Adipocyte (in vitro differentiated cells): ENCODE results near the gene REG4.

Experiments
- DNase-seq: peaks from one replicate; pipeline ENCODE4 v3.0.0-alpha.2; 2015; ENCODE audit warnings: low read depth
- H3K27me3 ChIP-seq: replicated peaks from 2 replicates; pipeline ENCODE4 v1.7.0; 2013; ENCODE audit warnings: mild to moderate bottlenecking, low read length, moderate library complexity; ENCODE audit not compliant: control insufficient read depth, insufficient read depth
- H3K36me3 ChIP-seq: 2 replicates; pipeline ENCODE4 v1.7.0; 2013; ENCODE audit warnings: low read length, mild to moderate bottlenecking, moderate library complexity; ENCODE audit not compliant: control insufficient read depth, insufficient read depth, severe bottlenecking
- H3K4me1 ChIP-seq: 2 replicates; pipeline ENCODE4 v1.7.0; 2013; ENCODE audit warnings: mild to moderate bottlenecking, low read length, moderate library complexity; ENCODE audit not compliant: control insufficient read depth, insufficient read depth
- H3K4me3 ChIP-seq: 2 replicates; pipeline ENCODE4 v1.7.0; 2013; ENCODE audit warnings: mild to moderate bottlenecking, low read length, moderate library complexity
- H3K9ac ChIP-seq: 2 replicates; pipeline ENCODE4 v1.7.0; 2013; ENCODE audit warnings: mild to moderate bottlenecking, low read length, moderate library complexity
- H3K9me3 ChIP-seq: 2 replicates; pipeline ENCODE4 v1.7.0; 2013; ENCODE audit warnings: mild to moderate bottlenecking, low read length, moderate library complexity; ENCODE audit not compliant: control insufficient read depth

REG4 gene

DNA sequence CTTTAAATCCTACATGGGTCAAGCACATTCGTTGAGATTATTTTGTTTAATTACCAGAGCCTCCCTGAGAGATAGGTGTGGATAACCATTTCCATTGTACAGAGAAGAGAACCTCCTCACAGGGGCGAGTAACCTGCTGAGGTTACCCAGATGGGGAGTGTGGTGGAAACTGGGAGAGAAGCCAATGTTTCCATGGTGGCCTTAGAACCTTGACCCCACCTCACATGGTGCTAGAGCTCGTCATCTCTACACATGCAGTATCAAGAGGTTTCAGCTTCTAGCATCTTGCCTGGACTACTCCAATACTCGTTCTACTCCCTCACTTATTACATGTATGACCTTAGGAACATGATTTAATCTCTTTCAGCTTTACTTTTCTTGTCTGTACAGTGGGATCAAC lies 4.8 kb downstream of the REG4 start:
- H3K27me3 ChIP-seq, result peaks cover 28% of the 10 kb centered on the region
- DNase-seq, result no peak
- no peak overlapping the region for H3K4me3 ChIP-seq
- H3K36me3 ChIP-seq, result no peaks in the 10 kb centered on the region
- H3K9ac ChIP-seq, result no peak overlapping the region
- no peaks in the 10 kb centered on the region for H3K9me3 ChIP-seq
- no peaks in the 10 kb centered on the region for H3K4me1 ChIP-seq

DNA sequence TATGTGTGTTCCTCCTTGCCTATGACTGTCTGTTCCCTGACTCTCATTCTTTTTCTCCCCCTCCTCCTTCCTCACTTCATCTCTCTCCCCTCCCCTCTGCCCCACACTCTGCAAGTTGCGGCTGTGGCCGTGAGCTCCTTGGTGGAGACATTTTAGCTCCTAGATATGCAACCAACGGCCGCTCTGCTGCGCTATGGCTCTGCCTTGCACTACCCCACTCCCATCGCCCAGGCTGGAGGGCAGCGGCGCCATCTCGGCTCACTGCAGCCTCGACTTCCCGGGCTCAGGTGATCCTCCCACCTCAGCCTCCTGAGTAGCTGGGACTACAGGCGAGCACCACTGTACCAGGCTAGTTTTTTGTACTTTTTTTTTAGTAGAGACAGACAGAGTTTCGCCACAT lies 5.5 kb downstream of the REG4 start:
- Histone ChIP-seq H3K9me3 (no peaks in the 10 kb centered on the region), H3K27me3 (peaks cover 28% of the 10 kb centered on the region), H3K36me3 (no peaks in the 10 kb centered on the region), H3K9ac (no peak overlapping the region), H3K4me1 (no peaks in the 10 kb centered on the region), H3K4me3 (no peak overlapping the region)
- no peak for DNase-seq

DNA sequence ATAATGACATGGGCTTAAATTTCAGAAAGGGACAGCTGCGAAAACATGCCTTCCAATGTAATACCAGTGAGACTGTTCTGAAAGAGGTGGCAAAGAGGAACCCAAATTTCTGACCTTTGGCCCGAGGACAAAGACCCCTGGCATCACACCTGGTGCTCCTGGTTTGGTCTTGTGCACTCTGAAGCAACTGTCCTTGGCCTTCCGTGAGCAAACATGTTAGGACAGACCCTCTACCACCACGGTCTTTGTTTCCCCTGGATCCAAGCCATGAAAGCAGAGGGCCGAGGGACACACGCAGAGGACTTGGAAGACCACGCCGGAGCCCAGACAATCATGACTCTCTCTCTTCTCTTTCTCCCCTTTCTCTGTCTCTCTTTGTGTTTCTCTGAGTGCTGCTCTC lies 6.0 kb downstream of the REG4 start:
- Histone ChIP-seq H3K27me3 (peaks cover 28% of the 10 kb centered on the region), H3K9me3 (no peaks in the 10 kb centered on the region), H3K4me3 (no peak overlapping the region), H3K36me3 (no peaks in the 10 kb centered on the region), H3K4me1 (no peaks in the 10 kb centered on the region), H3K9ac (no peak overlapping the region)
- DNase-seq, result no peak

DNA sequence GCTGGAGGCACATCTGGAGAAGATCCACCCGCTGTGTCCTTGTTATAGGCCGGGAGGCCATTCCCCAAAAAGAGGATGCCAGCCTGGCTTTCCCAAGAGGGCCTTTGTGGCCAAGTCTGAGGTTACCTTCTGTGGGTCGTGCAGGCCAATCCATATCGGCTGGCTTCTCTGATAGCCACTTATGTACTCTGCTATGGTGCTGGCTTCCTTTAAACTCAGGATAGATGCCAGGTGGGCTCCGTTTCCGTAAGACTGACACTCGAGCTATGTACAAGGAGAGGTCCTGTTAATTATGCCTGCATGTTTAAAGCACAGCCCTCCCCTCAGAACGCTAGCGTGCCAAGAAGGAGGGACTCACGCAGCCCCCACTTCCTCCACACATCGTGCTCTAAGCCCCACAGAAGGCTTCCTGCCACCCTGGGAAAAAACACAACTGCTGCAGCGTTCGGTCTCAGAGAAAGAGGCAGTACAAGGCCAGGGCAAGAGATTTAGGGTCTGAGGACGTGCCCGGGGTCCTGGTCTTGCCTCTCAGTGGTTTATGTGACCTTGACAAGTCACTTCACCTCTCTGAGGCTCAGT lies 11.6 kb downstream of the REG4 start:
- Histone ChIP-seq H3K9me3 (no peaks in the 10 kb centered on the region), H3K4me3 (no peak overlapping the region), H3K27me3 (peaks cover 9% of the 10 kb centered on the region), H3K9ac (no peak overlapping the region), H3K4me1 (no peaks in the 10 kb centered on the region), H3K36me3 (no peaks in the 10 kb centered on the region)
- DNase-seq, result no peak

DNA sequence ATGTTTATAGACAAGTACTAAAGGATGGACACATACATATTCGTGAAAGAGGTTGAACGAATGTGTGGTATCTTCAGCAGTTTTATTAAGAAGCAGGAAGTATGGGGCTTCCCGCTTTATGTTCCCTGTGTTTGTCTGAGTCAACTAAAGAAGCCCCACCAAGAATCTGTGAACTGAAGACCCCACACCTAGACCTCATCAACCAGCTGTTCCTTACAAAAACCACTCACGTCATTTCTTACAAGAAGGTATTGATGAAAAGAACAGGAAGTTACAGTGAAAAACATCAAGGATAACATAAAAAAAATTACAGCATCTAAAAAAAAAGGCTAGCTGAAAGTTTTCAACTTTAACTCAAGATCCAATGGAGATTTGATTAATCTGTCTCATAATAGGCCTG lies 12.3 kb downstream of the REG4 start:
- Histone ChIP-seq H3K9ac (no peak overlapping the region), H3K4me3 (no peak overlapping the region), H3K27me3 (peaks cover 9% of the 10 kb centered on the region), H3K9me3 (no peaks in the 10 kb centered on the region), H3K36me3 (no peaks in the 10 kb centered on the region), H3K4me1 (no peaks in the 10 kb centered on the region)
- no peak for DNase-seq

DNA sequence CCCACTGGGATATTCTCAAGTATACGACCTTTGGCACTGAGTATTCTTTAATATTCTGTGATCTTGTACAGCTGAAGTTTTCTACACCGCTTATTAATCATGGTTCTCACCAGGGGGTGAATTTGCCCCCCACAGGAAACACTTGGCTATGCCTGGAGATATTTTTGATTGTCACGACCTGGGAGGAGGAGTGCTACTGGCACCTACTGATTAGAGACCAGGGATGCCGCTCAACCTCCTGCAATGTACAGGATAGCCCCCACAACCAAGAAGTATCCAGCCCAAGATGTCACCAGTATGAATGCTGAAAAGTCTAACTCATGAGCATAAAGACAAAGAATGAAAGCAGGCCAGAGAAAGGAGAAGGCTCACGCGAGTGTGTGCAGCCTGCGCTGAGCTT lies 13.7 kb downstream of the REG4 start:
- no peak for DNase-seq
- Histone ChIP-seq H3K9ac (no peak overlapping the region), H3K4me1 (no peaks in the 10 kb centered on the region), H3K9me3 (no peaks in the 10 kb centered on the region), H3K36me3 (no peaks in the 10 kb centered on the region), H3K27me3 (peaks cover 3% of the 10 kb centered on the region), H3K4me3 (no peak overlapping the region)

DNA sequence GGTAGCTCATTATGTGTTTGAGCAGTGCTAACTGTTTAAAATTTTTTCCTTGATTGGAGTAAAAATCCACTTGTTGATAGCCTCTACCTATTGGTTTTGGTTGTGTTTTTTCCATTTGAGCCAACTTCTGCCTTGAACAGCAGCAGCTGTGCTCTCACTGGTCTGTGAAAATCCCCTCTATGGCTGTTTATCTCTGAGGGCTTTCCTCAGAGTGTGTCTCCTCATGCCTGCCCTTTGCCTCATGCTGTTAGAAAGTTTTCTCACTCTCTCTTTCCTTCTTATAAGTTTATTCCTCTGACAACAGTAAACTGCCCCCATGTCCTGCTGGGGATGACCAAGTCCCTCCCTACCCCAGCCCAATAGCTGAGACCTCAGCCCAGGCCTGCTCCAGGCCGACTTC lies 14.1 kb downstream of the REG4 start:
- Histone ChIP-seq H3K36me3 (no peaks in the 10 kb centered on the region), H3K9ac (no peak overlapping the region), H3K4me1 (no peaks in the 10 kb centered on the region), H3K9me3 (no peaks in the 10 kb centered on the region), H3K4me3 (no peak overlapping the region), H3K27me3 (peaks cover 2% of the 10 kb centered on the region)
- no peak for DNase-seq

DNA sequence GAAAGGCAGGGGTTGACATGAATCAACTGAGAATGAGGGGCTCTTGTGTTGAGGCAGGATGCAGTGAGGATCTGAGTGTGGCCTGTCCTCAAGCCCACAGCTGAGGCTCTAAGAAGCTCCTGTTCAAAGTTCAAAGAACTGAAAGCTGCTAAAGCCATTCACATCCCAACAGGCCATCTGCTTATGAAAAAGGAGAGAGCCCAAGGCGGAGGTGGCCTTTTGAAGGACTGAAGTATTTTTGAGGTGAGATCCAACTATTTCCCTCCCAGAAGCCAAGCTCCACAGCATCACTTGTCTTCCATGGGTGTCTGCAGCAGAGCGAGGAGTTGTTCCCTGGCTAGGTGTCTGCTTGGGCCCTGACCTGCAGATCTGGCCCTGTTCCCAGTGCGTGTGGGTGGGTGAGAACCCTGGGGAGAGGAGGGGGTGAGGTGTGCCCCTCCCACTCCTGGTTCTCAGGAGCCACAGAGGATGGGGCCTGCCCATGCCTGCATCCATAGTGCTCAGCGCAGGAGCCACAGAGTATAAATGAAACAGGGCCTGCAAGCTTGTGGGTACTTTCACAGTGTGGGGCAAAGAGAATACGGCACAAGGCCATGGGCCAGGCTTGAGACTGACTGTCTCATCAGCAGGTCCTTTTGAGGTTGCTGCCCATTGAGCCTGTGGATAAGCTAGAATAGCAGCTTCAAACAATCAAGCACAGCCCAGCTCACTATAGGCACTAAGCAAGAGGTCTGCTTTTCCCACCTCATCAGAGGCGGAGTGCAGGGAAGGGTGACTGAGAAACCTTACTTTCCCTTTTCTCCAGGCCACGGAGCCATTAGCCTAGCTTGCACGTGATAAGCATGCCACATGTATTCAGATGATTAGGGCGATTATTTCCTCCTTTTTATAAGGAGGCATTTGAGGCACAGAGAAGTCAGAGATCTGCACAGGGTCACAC lies 15.7 kb downstream of the REG4 start:
- Histone ChIP-seq H3K27me3 (peaks cover 2% of the 10 kb centered on the region), H3K9ac (no peak overlapping the region), H3K36me3 (no peaks in the 10 kb centered on the region), H3K9me3 (no peaks in the 10 kb centered on the region), H3K4me1 (peaks cover 8% of the 10 kb centered on the region), H3K4me3 (no peak overlapping the region)
- no peak for DNase-seq

DNA sequence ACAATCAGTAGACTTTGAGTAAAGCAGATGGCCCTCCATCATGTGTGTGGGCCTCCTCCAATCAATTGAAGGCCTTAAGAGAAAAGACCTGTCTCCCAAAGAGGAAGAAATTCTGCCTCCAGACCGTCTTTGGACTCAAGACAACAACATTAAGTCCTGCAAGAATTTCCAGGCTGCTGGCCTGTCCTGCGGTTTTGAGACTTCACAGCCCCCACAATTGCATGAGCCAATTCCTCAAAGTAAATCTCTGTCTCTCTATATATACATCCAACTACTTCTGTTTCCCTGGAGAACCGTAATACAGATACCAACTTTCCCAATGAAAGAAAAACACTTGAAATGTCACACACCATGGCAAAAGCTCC lies 16.4 kb downstream of the REG4 start:
- Histone ChIP-seq H3K4me1 (peaks cover 10% of the 10 kb centered on the region), H3K9me3 (no peaks in the 10 kb centered on the region), H3K9ac (no peak overlapping the region), H3K36me3 (no peaks in the 10 kb centered on the region), H3K27me3 (peaks cover 2% of the 10 kb centered on the region), H3K4me3 (no peak overlapping the region)
- DNase-seq, result no peak

DNA sequence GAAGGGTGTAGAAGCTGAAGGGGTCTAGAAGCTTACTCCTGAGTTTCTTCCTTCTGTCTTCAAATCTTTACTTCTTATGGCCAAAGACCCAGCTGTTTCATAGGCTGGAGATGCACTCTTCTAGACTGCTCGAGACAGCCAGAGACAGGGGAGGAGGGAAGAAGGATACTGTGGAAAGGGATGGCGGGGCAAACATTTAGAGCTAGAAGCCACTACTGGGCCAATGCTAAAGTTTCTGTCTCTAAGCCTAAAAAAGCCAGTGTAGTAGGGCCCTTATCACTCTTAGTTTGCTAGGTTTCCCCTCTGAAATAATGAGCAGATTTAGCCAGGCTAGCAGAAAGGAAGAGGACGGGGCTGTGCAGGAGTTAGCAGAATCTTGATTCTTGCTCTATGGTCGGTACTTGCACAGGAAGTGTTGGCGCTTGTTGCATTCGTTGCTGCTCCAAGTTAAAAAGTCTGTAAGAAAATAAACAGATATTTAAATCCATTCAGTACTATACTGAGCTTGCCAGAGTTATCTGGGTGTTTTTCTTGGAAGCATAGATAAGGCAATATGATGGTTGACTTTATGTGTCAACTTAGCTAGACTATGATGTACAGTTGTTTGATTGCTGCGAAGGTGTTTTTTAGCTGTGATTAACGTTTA lies 16.9 kb downstream of the REG4 start:
- no peaks in the 10 kb centered on the region for H3K36me3 ChIP-seq
- no peak for DNase-seq
- H3K9me3 ChIP-seq, result no peaks in the 10 kb centered on the region
- H3K27me3 ChIP-seq, result peaks cover 2% of the 10 kb centered on the region
- H3K4me3 ChIP-seq, result no peak overlapping the region
- no peak overlapping the region for H3K9ac ChIP-seq
- peaks cover 10% of the 10 kb centered on the region for H3K4me1 ChIP-seq

DNA sequence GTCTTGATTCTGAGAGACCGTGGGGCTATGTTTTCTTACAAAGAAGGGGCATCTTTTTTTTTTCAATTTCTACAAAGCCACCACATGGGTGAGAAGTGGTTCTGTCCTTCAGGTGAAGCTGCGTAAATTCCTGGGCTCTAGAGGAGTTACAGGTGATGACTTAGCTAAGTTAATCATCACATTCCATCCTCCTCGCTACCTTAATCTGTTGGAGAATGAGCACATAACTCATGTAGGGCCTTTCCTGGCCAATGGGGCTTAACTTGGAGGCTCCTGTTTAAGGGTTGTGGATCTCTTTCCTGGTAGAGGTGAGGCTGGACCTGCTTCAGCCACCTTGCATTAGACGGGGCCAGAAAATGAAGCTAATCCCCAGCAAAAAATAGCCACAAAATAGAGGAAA lies 19.9 kb downstream of the REG4 start:
- Histone ChIP-seq H3K4me3 (no peak overlapping the region), H3K27me3 (peaks cover 2% of the 10 kb centered on the region), H3K36me3 (no peaks in the 10 kb centered on the region), H3K9ac (no peak overlapping the region), H3K9me3 (no peaks in the 10 kb centered on the region), H3K4me1 (peaks cover 26% of the 10 kb centered on the region)
- DNase-seq, result no peak
